SU-DHL-6 (cell line): ENCODE results near the gene SPATA31E1.

ENCODE experiments used
- H2AFZ ChIP-seq: fragments of 200-600 bp; sonication (generic); 2 replicates; pipeline ENCODE4 v1.6.1; 2014; ENCODE audit warnings: low read depth, mild to moderate bottlenecking, moderate library complexity, mixed read lengths, antibody characterized with exemption, low read length; ENCODE audit not compliant: severe bottlenecking
- H3F3A ChIP-seq: fragments of 200-600 bp; shearing (Covaris generic); 2 replicates; pipeline ENCODE4 v1.6.0; 2016; ENCODE audit warnings: antibody characterized with exemption, mild to moderate bottlenecking; ENCODE audit not compliant: insufficient read depth
- H3K27ac ChIP-seq: fragments of 200-600 bp; sonication (generic); 2 replicates; pipeline ENCODE4 v1.5.1; 2016; ENCODE audit warnings: low read depth, mild to moderate bottlenecking, low read length, moderate library complexity, mixed read lengths
- H3K27me3 ChIP-seq: fragments of 200-600 bp; sonication (generic), shearing (Covaris generic); 2 replicates; pipeline ENCODE4 v1.6.0; 2014; ENCODE audit warnings: mild to moderate bottlenecking, low read length
- H3K36me3 ChIP-seq: fragments of 200-600 bp; sonication (generic); 2 replicates; pipeline ENCODE4 v1.6.1; 2014; ENCODE audit warnings: mild to moderate bottlenecking, low read length, mixed read lengths
- H3K4me2 ChIP-seq: fragments of 300-600, 200-600 bp; shearing (Covaris generic), sonication (generic); 2 replicates; pipeline ENCODE4 v1.6.0; 2014; ENCODE audit warnings: low read length, low read depth, mild to moderate bottlenecking; ENCODE audit not compliant: poor library complexity, severe bottlenecking
- H3K4me3 ChIP-seq: fragments of 200-600 bp; sonication (generic); 2 replicates; pipeline ENCODE4 v1.5.1; 2014; ENCODE audit warnings: antibody characterized with exemption, low read length, mild to moderate bottlenecking, mixed read lengths; ENCODE audit not compliant: insufficient read depth, poor library complexity, severe bottlenecking
- H3K79me2 ChIP-seq: fragments of 200-600 bp; sonication (generic); 2 replicates; pipeline ENCODE4 v1.6.1; 2014; ENCODE audit warnings: mild to moderate bottlenecking, low read length, moderate library complexity; ENCODE audit not compliant: insufficient read depth
- H3K9ac ChIP-seq: fragments of 200-600 bp; sonication (generic); 2 replicates; pipeline ENCODE4 v1.7.0; 2014; ENCODE audit warnings: mild to moderate bottlenecking, low read length
- H3K9me2 ChIP-seq: fragments of 200-600 bp; sonication (generic); replicated peaks from 2 replicates; pipeline ENCODE4 v1.6.1; 2014; ENCODE audit warnings: low read length; ENCODE audit not compliant: insufficient read depth
- H3K9me3 ChIP-seq: fragments of 200-600 bp; sonication (generic); 2 replicates; pipeline ENCODE4 v1.6.1; 2014; ENCODE audit warnings: low read length, mixed read lengths; ENCODE audit not compliant: insufficient read depth
- H4K20me1 ChIP-seq: fragments of 200-600 bp; sonication (generic); 2 replicates; pipeline ENCODE4 v1.6.1; 2014; ENCODE audit warnings: low read depth, mild to moderate bottlenecking, antibody characterized with exemption, low read length, moderate library complexity, mixed read lengths
- CTCF ChIP-seq: fragments of 200-600 bp; sonication (generic); IDR thresholded peaks from one replicate; pipeline ENCODE4 v1.5.1; 2017; ENCODE audit warnings: antibody characterized with exemption, mild to moderate bottlenecking, low read length, moderate library complexity; ENCODE audit not compliant: insufficient read depth, poor library complexity, severe bottlenecking
- EZH2phosphoT487 ChIP-seq: fragments of 200-600 bp; sonication (generic), shearing (Covaris generic); conservative IDR thresholded peaks from 2 replicates; pipeline ENCODE4 v1.6.1; 2018; ENCODE audit warnings: mild to moderate bottlenecking, antibody characterized with exemption, low read length, moderate library complexity, mixed read lengths

SPATA31E1 gene

GRCh38 chr9:87889065-87889881, 6.6 kb downstream of the SPATA31E1 start:
- no peak for TF ChIP-seq EZH2phosphoT487
- TF ChIP-seq CTCF = no peak
- H3K27me3 ChIP-seq = no peaks in the 10 kb centered on the region

GRCh38 chr9:87889882-87890252, 7.2 kb downstream of the SPATA31E1 start:
- Histone ChIP-seq H3K4me3 (no peak overlapping the region), H3K9ac (no peak overlapping the region), H3K79me2 (no peaks in the 10 kb centered on the region), H3K36me3 (no peaks in the 10 kb centered on the region), H3K4me2 (no peak overlapping the region), H3K27me3 (no peaks in the 10 kb centered on the region), H2AFZ (no peak overlapping the region), H3K9me3 (no peaks in the 10 kb centered on the region), H3K27ac (no peak overlapping the region), H3K9me2 (no peaks in the 10 kb centered on the region), H4K20me1 (no peaks in the 10 kb centered on the region), H3F3A (no peaks in the 10 kb centered on the region)
- TF ChIP-seq CTCF = no peak
- TF ChIP-seq EZH2phosphoT487 = no peak

More at GRCh38 chr9:87889065-87889881, 6.6 kb downstream of the SPATA31E1 start:
- Histone ChIP-seq H3K9ac (no peak overlapping the region), H3F3A (no peaks in the 10 kb centered on the region), H3K9me2 (no peaks in the 10 kb centered on the region), H3K4me2 (no peak overlapping the region), H3K36me3 (no peaks in the 10 kb centered on the region), H2AFZ (no peak overlapping the region), H3K79me2 (no peaks in the 10 kb centered on the region), H3K27ac (no peak overlapping the region), H3K9me3 (no peaks in the 10 kb centered on the region), H3K4me3 (no peak overlapping the region), H4K20me1 (no peaks in the 10 kb centered on the region)

GRCh38 chr9:87890837-87891236, 8.2 kb downstream of the SPATA31E1 start:
- no peak overlapping the region for H2AFZ ChIP-seq
- TF ChIP-seq EZH2phosphoT487 (no peak), CTCF (no peak)

More at GRCh38 chr9:87890837-87891236, 8.2 kb downstream of the SPATA31E1 start:
- Histone ChIP-seq H3K36me3 (no peaks in the 10 kb centered on the region), H3K27ac (no peak overlapping the region), H3K9me3 (no peaks in the 10 kb centered on the region), H3K27me3 (no peaks in the 10 kb centered on the region), H3K79me2 (no peaks in the 10 kb centered on the region), H3K9ac (no peak overlapping the region), H3F3A (no peaks in the 10 kb centered on the region), H4K20me1 (no peaks in the 10 kb centered on the region), H3K4me2 (no peak overlapping the region), H3K9me2 (no peaks in the 10 kb centered on the region), H3K4me3 (no peak overlapping the region)
